A673 (cell line): ENCODE data around the gene GRM3. TPM values are rescaled to one million over a fixed set of nuclear protein-coding genes. Genes with fewer than 3 reads are reported as not detected.
A peak's percentile ranks its signal among the peaks of the same experiment; 100 is the strongest.

ENCODE experiments used
- Bru-seq: library from RNA; stranded (reverse); fragments of 400-500 nt; gene quantifications from one replicate; lab custom pipeline; 2021; lab: Mats Ljungman, UMichigan
- BruChase-seq, 2 experiments: library from RNA; stranded (reverse); fragments of 400-500 nt; gene quantifications; one replicate each; lab custom pipeline; 2021; lab: Mats Ljungman, UMichigan
- BruUV-seq: library from RNA; stranded (reverse); fragments of 400-500 nt; replicated peaks from 2 replicates; lab custom pipeline; 2021; lab: Mats Ljungman, UMichigan
- CTCF ChIA-PET: fragments of 300-600 bp; sonication (Branson Sonifier 250); formaldehyde crosslinking; loops from one replicate; lab custom pipeline; 2022; ENCODE audit warnings: antibody characterized with exemption; lab: Charles Lee
- POLR2A ChIA-PET: fragments of 300-600 bp; sonication (Branson Sonifier 250); formaldehyde crosslinking; loops from one replicate; lab custom pipeline; 2022; ENCODE audit warnings: antibody characterized with exemption; ENCODE audit not compliant: low non-redundant PET; lab: Charles Lee
- DNase-seq: peaks from one replicate; pipeline ENCODE4 v3.0.0-alpha.2; 2015; ENCODE audit warnings: low spot score
- H3K27ac ChIP-seq: fragments of 200-600 bp; sonication (generic); 2 replicates; pipeline ENCODE4 v1.5.1; 2016; ENCODE audit warnings: mixed run types, low read depth, mild to moderate bottlenecking, mixed read lengths, antibody characterized with exemption, low read length; ENCODE audit not compliant: poor library complexity, severe bottlenecking
- H3K27me3 ChIP-seq: fragments of 200-600 bp; sonication (generic); replicated peaks from 2 replicates; pipeline ENCODE4 v1.6.1; 2017; ENCODE audit warnings: mixed run types, low read depth, mild to moderate bottlenecking, mixed read lengths, antibody characterized with exemption, low read length; ENCODE audit not compliant: insufficient read depth, poor library complexity
- H3K36me3 ChIP-seq: fragments of 200-600 bp; sonication (generic); 2 replicates; pipeline ENCODE4 v1.6.1; 2016; ENCODE audit warnings: mixed run types, mild to moderate bottlenecking, mixed read lengths, antibody characterized with exemption, low read length; ENCODE audit not compliant: insufficient read depth, poor library complexity, severe bottlenecking
- H3K4me1 ChIP-seq: fragments of 200-600 bp; sonication (generic); 2 replicates; pipeline ENCODE4 v1.6.1; 2017; ENCODE audit warnings: mixed run types, mild to moderate bottlenecking, mixed read lengths, antibody characterized with exemption, low read length; ENCODE audit not compliant: insufficient read depth, poor library complexity, severe bottlenecking
- H3K4me3 ChIP-seq: fragments of 200-600 bp; sonication (generic); 2 replicates; pipeline ENCODE4 v1.5.1; 2016; ENCODE audit warnings: low read depth, mixed run types, mild to moderate bottlenecking, mixed read lengths, low read length; ENCODE audit not compliant: poor library complexity, severe bottlenecking
- H3K9me3 ChIP-seq: fragments of 200-600 bp; sonication (generic); 2 replicates; pipeline ENCODE4 v1.6.1; 2016; ENCODE audit warnings: mixed run types, low read depth, mild to moderate bottlenecking, mixed read lengths, antibody characterized with exemption, low read length; ENCODE audit not compliant: poor library complexity, severe bottlenecking
- CTCF ChIP-seq: fragments of 300-800, 200-600 bp; sonication (generic); conservative IDR thresholded peaks from 2 replicates; pipeline ENCODE4 v1.5.1; 2017; ENCODE audit warnings: low read depth, mild to moderate bottlenecking, antibody characterized with exemption, low read length, moderate library complexity, mixed read lengths
- EZH2 ChIP-seq: fragments of 200-600 bp; sonication (generic); IDR thresholded peaks from 2 replicates; pipeline ENCODE4 v1.6.1; 2017; ENCODE audit warnings: borderline replicate concordance, low read depth, mild to moderate bottlenecking, mixed read lengths, antibody characterized with exemption, low read length; ENCODE audit not compliant: poor library complexity, severe bottlenecking
- intact Hi-C: fragments of 100-400 bp; cut with micrococcal nuclease; formaldehyde crosslinking; loops from one replicate; pipeline ENCODE4 v1.10.0; 2022; ENCODE audit not compliant: unreplicated experiment
- long read RNA-seq: library from polyadenylated mRNA; stranded (forward); transcript quantifications from one replicate; pipeline ENCODE4 v2.0.0, GENCODE V29; 2022
- total RNA-seq: library from RNA; stranded (reverse); gene quantifications from 2 replicates; pipeline ENCODE4 v1.2.3, GENCODE V29; 2021

The GRM3 gene
- total RNA-seq = not detected in 2 replicates
- Bru-seq, nascent RNA = percentile 0 among the genes with signal in this experiment
- percentile 0 among the genes with signal in this experiment for BruChase-seq, experiment 1, labeled RNA remaining after a 2-hour chase
- percentile 0 among the genes with signal in this experiment for BruChase-seq, experiment 2, labeled RNA remaining after a 6-hour chase
- long read RNA-seq = 0 reads

GRCh38 chr7:86643561-86644281 is at the start of gene GRM3:
Gene GRM3 (plus strand): TSS chr7:86643909. CDS start chr7:86765146, 121,237 bp downstream.
- Histone ChIP-seq H3K4me3 (no peak within 1 kb of the TSS), H3K36me3 (no peaks in the 10 kb centered on the region), H3K4me1 (no peaks in the 10 kb centered on the region), H3K27me3 (peaks cover 56% of the 10 kb centered on the region), H3K27ac (no peak within 1 kb of the TSS), H3K9me3 (no peaks in the 10 kb centered on the region)
- no TSS peak for BruUV-seq
- intact Hi-C loops = no loop called here
- ChIA-PET CTCF (no interaction called here), POLR2A (no interaction called here)
- TF ChIP-seq CTCF = no peak
- TF ChIP-seq EZH2 = peak; percentile 73
- DNase-seq = no peak

- intact Hi-C loops = loop anchor here (2.0 to 5.0 kb wide), 2 partner anchors 219 to 306 kb away; no protein-coding TSS in a partner anchor
- H3K36me3 ChIP-seq = no peaks in the 10 kb centered on the region
- no peaks in the 10 kb centered on the region for H3K9me3 ChIP-seq
- ChIA-PET CTCF (interaction anchor here (0.6 kb wide), 1 partner anchor 307 kb away, joined by 3 read pairs; no protein-coding TSS in a partner anchor), POLR2A (no interaction called here)
- no TSS peak for BruUV-seq
- H3K4me3 ChIP-seq = no peak overlapping the region
- TF ChIP-seq EZH2 = no peak
- TF ChIP-seq CTCF = peak; percentile 59
- peak; percentile 39 for DNase-seq
- no peaks in the 10 kb centered on the region for H3K4me1 ChIP-seq
- no peak overlapping the region for H3K27ac ChIP-seq
- H3K27me3 ChIP-seq = no peaks in the 10 kb centered on the region
These were observed 45.4 kb upstream of the GRM3 start for GRCh38 chr7:86598311-86598710.

- H3K4me1 ChIP-seq = no peaks in the 10 kb centered on the region
- POLR2A ChIA-PET = no interaction called here
- no peaks in the 10 kb centered on the region for H3K27me3 ChIP-seq
- intact Hi-C loops = loop anchor here (2.0 to 5.0 kb wide), 2 partner anchors 219 to 306 kb away; no protein-coding TSS in a partner anchor
- no TSS peak for BruUV-seq
- H3K9me3 ChIP-seq = no peaks in the 10 kb centered on the region
- CTCF ChIA-PET = interaction anchor here (0.6 kb wide), 1 partner anchor 307 kb away, joined by 3 read pairs; no protein-coding TSS in a partner anchor
- H3K4me3 ChIP-seq = no peak overlapping the region
- H3K36me3 ChIP-seq = no peaks in the 10 kb centered on the region
- TF ChIP-seq EZH2 (no peak), CTCF (no peak)
- no peak overlapping the region for H3K27ac ChIP-seq
- no peak for DNase-seq
These were observed 45.0 kb upstream of the GRM3 start for GRCh38 chr7:86598721-86599120.
